ENCODE measurements around the gene LRIG3. TPM values are rescaled to one million over a fixed set of nuclear protein-coding genes. Genes with fewer than 3 reads are reported as not detected.
"Not testable (repeated sequence)": the region's sequence is repeated elsewhere in the genome, so short reads cannot be mapped to it uniquely, and the experiment has no call there.

LRIG3 gene
- total and polyA plus RNA-seq, 2 donors from 2014 or later = 4.4 to 40.5 TPM

- TF ChIP-seq CTCF (IDR thresholded peaks at IDR 0.05; ENCODE audit: borderline replicate concordance, extremely low read depth, insufficient read depth) = no peak
- Histone ChIP-seq H3K27me3 (ENCODE audit: control insufficient read depth, insufficient read depth, low read length) (no peaks in the 10 kb centered on the region), H3K4me1 (ENCODE audit: control insufficient read depth in 2 of 3, insufficient read depth in 2 of 3, low read depth in 1 of 3, low read length in 3 of 3) (no peaks in the 10 kb centered on the region), H3K9me3 (ENCODE audit: control insufficient read depth in 2 of 3, insufficient read depth in 1 of 3, low read length in 3 of 3) (no peaks in the 10 kb centered on the region), H3K4me3 (ENCODE audit: low read length in 3 of 3) (no peak overlapping the region), H3K9ac (ENCODE audit: low read length in 3 of 3) (no peak overlapping the region), H3K27ac (ENCODE audit: low read depth in 2 of 2, low read length in 2 of 2) (no peak overlapping the region), H3K36me3 (ENCODE audit: control insufficient read depth in 2 of 3, insufficient read depth in 3 of 3, low read length in 3 of 3) (no peaks in the 10 kb centered on the region)
- DNase-seq = no peak
- intact Hi-C loops (cut with DNase I) = no loop called here
- no peak for FAIRE-seq
Measured at GRCh38 chr12:58860056-58860787, 60.1 kb downstream of the LRIG3 start.

- TF ChIP-seq CTCF (IDR thresholded peaks at IDR 0.05; ENCODE audit: borderline replicate concordance, extremely low read depth, insufficient read depth) = no peak
- intact Hi-C loops (cut with DNase I) = no loop called here
Measured at GRCh38 chr12:58858030-58858429, 62.3 kb downstream of the LRIG3 start.

GRCh38 chr12:58857206-58857605 lies 63.1 kb downstream of the LRIG3 start:
- H3K4me3 ChIP-seq (ENCODE audit: low read length in 3 of 3); H3K9ac ChIP-seq (ENCODE audit: low read length in 3 of 3); DNase-seq; H3K27me3 ChIP-seq (ENCODE audit: control insufficient read depth, insufficient read depth, low read length); intact Hi-C loops (cut with DNase I); H3K36me3 ChIP-seq (ENCODE audit: control insufficient read depth in 2 of 3, insufficient read depth in 3 of 3, low read length in 3 of 3); H3K27ac ChIP-seq (ENCODE audit: low read depth in 2 of 2, low read length in 2 of 2); FAIRE-seq; H3K9me3 ChIP-seq (ENCODE audit: control insufficient read depth in 2 of 3, insufficient read depth in 1 of 3, low read length in 3 of 3); H3K4me1 ChIP-seq (ENCODE audit: control insufficient read depth in 2 of 3, insufficient read depth in 2 of 3, low read depth in 1 of 3, low read length in 3 of 3): not testable (repeated sequence)

More at GRCh38 chr12:58858030-58858429, 62.3 kb downstream of the LRIG3 start:
- Histone ChIP-seq H3K27me3 (ENCODE audit: control insufficient read depth, insufficient read depth, low read length) (no peaks in the 10 kb centered on the region), H3K4me3 (ENCODE audit: low read length in 3 of 3) (no peak overlapping the region), H3K36me3 (ENCODE audit: control insufficient read depth in 2 of 3, insufficient read depth in 3 of 3, low read length in 3 of 3) (no peaks in the 10 kb centered on the region), H3K9me3 (ENCODE audit: control insufficient read depth in 2 of 3, insufficient read depth in 1 of 3, low read length in 3 of 3) (no peaks in the 10 kb centered on the region), H3K4me1 (ENCODE audit: control insufficient read depth in 2 of 3, insufficient read depth in 2 of 3, low read depth in 1 of 3, low read length in 3 of 3) (no peaks in the 10 kb centered on the region), H3K27ac (ENCODE audit: low read depth in 2 of 2, low read length in 2 of 2) (no peak overlapping the region), H3K9ac (ENCODE audit: low read length in 3 of 3) (no peak overlapping the region)
- FAIRE-seq (no peak), DNase-seq (no peak)

- DNase-seq; FAIRE-seq; H3K9me3 ChIP-seq (ENCODE audit: control insufficient read depth in 2 of 3, insufficient read depth in 1 of 3, low read length in 3 of 3); intact Hi-C loops (cut with DNase I); H3K36me3 ChIP-seq (ENCODE audit: control insufficient read depth in 2 of 3, insufficient read depth in 3 of 3, low read length in 3 of 3); H3K27me3 ChIP-seq (ENCODE audit: control insufficient read depth, insufficient read depth, low read length); H3K9ac ChIP-seq (ENCODE audit: low read length in 3 of 3); H3K27ac ChIP-seq (ENCODE audit: low read depth in 2 of 2, low read length in 2 of 2); H3K4me3 ChIP-seq (ENCODE audit: low read length in 3 of 3); H3K4me1 ChIP-seq (ENCODE audit: control insufficient read depth in 2 of 3, insufficient read depth in 2 of 3, low read depth in 1 of 3, low read length in 3 of 3): not testable (repeated sequence)
Measured at GRCh38 chr12:58855630-58856029, 64.7 kb downstream of the LRIG3 start.
